Measurements from ENCODE around the gene YWHAB.

Gene YWHAB

DNA sequence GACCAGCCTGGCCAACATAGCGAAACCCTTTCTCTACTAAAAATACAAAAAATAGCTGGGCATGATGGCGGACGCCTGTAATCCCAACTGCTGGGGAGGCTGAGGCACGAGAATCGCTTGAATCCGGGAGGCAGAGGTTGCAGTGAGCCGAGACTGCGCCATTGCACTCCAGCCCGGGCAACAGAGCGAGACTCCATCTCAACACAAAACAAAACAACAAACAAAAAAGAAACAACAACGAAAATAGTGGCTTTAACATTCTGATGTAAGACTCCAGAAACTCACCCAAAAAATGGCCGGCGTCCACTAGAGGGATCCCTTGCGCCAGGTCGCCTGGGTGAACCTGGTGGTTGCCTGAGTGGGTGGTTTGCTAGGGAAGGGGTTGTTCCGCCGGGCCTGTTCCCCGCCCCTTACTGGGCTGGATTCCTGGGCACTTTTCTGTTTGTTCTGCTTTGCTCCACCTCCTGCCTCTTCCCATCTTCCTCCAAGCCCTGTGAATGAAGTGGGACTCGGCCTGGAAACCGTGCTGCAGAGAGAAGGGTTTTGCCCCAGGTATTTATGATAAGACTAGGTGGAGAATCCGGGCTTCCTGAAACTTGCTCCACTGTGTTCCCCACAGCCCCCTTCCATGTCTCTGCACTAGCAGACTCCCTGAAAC is 25.9 kb downstream of the YWHAB start:
- TF ChIP-seq, protein P1, sequence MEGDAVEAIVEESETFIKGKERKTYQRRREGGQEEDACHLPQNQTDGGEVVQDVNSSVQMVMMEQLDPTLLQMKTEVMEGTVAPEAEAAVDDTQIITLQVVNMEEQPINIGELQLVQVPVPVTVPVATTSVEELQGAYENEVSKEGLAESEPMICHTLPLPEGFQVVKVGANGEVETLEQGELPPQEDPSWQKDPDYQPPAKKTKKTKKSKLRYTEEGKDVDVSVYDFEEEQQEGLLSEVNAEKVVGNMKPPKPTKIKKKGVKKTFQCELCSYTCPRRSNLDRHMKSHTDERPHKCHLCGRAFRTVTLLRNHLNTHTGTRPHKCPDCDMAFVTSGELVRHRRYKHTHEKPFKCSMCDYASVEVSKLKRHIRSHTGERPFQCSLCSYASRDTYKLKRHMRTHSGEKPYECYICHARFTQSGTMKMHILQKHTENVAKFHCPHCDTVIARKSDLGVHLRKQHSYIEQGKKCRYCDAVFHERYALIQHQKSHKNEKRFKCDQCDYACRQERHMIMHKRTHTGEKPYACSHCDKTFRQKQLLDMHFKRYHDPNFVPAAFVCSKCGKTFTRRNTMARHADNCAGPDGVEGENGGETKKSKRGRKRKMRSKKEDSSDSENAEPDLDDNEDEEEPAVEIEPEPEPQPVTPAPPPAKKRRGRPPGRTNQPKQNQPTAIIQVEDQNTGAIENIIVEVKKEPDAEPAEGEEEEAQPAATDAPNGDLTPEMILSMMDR (IDR thresholded peaks at IDR 0.05; ENCODE audit: insufficient read depth, low read depth, low read length, missing control alignments) = peak; percentile 18
- peak; percentile 57 for DNase-seq (ENCODE audit: low read depth)
- no peak overlapping the region for H3K4me3 ChIP-seq (ENCODE audit: low read length)

DNA sequence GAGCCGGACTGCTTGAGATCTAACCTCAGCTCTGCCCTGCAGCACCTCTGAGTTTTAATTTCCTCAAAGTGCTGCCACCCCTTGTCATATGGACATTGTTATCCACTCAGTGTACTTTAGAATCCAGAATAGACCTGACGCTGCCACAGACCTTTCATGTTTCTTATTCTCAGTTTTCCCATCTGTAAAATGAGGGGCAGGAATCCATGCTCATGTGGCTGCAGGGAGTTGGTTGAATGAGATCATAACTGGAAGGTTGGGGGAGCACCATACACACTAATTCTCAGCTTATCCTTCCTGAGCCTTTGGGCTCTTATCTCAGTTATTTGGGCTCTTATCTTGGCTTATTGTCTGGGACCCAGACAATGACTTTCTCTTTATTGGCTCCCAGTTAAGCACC is 26.7 kb downstream of the YWHAB start:
- DNase-seq (ENCODE audit: low read depth) = no peak
- no peak overlapping the region for H3K4me3 ChIP-seq (ENCODE audit: low read length)
- TF ChIP-seq, protein P1 (IDR thresholded peaks at IDR 0.05; ENCODE audit: insufficient read depth, low read depth, low read length, missing control alignments) = no peak

DNA sequence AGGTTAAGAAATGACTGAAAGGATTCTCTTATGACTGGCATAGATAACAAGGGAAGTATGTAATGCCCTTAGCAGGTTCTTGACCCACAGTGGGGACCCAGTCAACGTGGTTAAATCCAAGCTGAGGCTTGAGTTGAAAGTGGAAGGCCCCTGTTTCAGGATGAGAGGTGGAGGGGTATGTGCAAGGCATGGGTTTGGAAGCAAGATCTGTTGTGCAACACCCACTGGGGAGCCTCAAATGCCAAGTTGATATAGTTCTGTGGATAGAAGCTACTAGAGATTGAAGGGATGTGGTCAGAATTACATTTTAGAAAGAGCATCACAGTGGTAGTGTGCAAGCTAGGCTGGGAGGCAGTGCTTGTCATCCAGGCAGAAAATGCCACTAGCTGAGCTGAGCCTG is 29.4 kb downstream of the YWHAB start:
- DNase-seq (ENCODE audit: low read depth) = no peak
- H3K4me3 ChIP-seq (ENCODE audit: low read length) = no peak overlapping the region
- TF ChIP-seq, protein P1 (IDR thresholded peaks at IDR 0.05; ENCODE audit: insufficient read depth, low read depth, low read length, missing control alignments) = no peak

DNA sequence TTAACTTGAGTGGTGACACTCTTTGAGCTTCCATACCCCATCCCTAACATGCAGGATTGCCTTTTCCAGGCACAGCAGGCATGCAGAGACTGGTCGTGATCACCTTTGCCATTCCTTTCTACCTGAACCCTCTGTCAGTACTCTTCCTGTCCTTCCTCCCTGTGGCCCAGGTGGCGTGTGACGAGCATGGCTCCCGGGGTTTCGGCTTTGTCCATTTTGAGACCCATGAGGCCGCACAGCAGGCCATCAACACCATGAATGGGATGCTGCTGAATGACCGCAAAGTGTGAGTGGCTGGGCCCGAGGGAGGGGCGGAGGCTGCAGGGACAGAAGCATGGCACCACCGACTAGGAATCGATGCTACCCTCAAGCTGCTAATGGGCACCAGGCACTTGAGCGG is 31.1 kb downstream of the YWHAB start:
- TF ChIP-seq, protein P1 (IDR thresholded peaks at IDR 0.05; ENCODE audit: insufficient read depth, low read depth, low read length, missing control alignments) = no peak
- H3K4me3 ChIP-seq (ENCODE audit: low read length) = no peak overlapping the region
- no peak for DNase-seq (ENCODE audit: low read depth)

DNA sequence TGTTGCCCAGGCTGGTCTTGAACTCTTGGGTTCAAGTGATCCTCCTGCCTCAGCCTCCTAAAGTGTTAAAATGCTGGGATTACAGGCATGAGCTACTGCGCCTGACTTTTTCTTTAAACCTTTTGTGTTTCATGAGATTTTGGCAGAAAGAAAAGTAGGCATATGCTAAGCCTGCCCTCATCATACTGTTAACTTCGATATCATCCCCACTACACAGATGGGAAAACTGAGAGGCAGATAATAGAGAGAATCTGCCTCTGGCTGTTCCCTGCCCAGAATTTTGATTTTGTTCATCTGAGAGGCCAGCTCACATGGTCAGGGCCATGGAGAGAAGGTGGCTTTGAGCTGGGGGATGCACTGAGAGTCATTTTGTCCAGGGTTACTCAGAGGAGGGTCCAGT is 31.9 kb downstream of the YWHAB start:
- TF ChIP-seq, protein P1 (IDR thresholded peaks at IDR 0.05; ENCODE audit: insufficient read depth, low read depth, low read length, missing control alignments) = no peak
- no peak overlapping the region for H3K4me3 ChIP-seq (ENCODE audit: low read length)
- DNase-seq (ENCODE audit: low read depth) = no peak

DNA sequence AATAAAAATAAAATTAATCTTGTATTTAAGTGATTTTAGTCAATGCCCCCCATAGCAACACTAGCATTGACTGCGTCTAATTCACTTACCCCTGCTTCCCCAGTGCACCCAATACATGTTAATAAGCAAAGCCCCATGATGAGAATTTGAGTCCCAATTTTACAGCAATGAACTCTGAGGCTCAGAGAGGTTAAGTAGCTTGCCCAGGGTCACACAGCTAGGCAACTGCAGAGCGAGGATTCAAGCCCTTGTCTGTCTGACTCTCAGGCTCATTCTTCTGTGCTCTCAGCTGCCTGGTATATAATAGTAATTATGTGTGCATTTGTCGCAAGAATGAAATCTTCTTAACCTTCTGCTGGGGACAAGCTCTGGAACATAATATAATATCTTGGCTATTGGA is 32.8 kb downstream of the YWHAB start:
- H3K4me3 ChIP-seq (ENCODE audit: low read length) = no peak overlapping the region
- TF ChIP-seq, protein P1 (IDR thresholded peaks at IDR 0.05; ENCODE audit: insufficient read depth, low read depth, low read length, missing control alignments) = no peak
- DNase-seq (ENCODE audit: low read depth) = no peak

DNA sequence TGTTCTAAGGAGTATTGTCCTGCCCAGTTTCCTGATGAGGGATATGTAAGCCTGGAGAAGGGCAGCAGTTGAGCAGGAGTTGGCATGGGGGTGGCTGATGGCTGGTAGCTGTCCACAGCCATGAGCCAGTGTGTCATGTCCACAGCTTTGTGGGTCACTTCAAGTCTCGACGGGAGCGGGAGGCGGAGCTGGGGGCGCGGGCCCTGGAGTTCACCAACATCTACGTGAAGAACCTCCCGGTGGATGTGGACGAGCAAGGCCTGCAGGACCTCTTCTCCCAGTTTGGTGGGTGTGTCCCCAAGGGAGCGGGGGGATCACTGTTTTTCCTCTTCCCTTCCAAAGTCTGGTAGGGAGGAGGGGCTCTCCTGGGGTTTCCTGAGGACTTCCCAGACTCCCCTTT is 33.3 kb downstream of the YWHAB start:
- DNase-seq (ENCODE audit: low read depth) = no peak
- TF ChIP-seq, protein P1 (IDR thresholded peaks at IDR 0.05; ENCODE audit: insufficient read depth, low read depth, low read length, missing control alignments) = no peak
- H3K4me3 ChIP-seq (ENCODE audit: low read length) = no peak overlapping the region

Measured in epithelial cell of esophagus (primary cell).